MM.1S (cell line): Measurements from ENCODE around the gene SART3.

Experiments
- DNase-seq: peaks from one replicate; pipeline ENCODE4 v3.0.0-alpha.2; 2015
- H2AFZ ChIP-seq: fragments of 300-600 bp; sonication (generic); 2 replicates; pipeline ENCODE4 v1.6.0; 2016; ENCODE audit warnings: antibody characterized with exemption, low read length
- H3F3A ChIP-seq: fragments of 300-600 bp; sonication (generic); 2 replicates; pipeline ENCODE4 v1.6.1; 2016; ENCODE audit warnings: mild to moderate bottlenecking, antibody characterized with exemption, low read length, moderate library complexity, mixed read lengths; ENCODE audit not compliant: insufficient read depth
- H3K27ac ChIP-seq: fragments of 300-600 bp; sonication (generic); 2 replicates; pipeline ENCODE4 v1.5.1; 2016; ENCODE audit warnings: mild to moderate bottlenecking, low read length
- H3K27me3 ChIP-seq: fragments of 300-600 bp; sonication (generic); replicated peaks from 2 replicates; pipeline ENCODE4 v1.6.0; 2016; ENCODE audit warnings: low read length; ENCODE audit not compliant: insufficient read depth
- H3K36me3 ChIP-seq: fragments of 300-600 bp; sonication (generic); replicated peaks from 2 replicates; pipeline ENCODE4 v1.6.1; 2016; ENCODE audit warnings: mild to moderate bottlenecking, low read length, mixed read lengths; ENCODE audit not compliant: insufficient read depth
- H3K4me1 ChIP-seq: fragments of 300-600 bp; sonication (generic); 2 replicates; pipeline ENCODE4 v1.6.1; 2016; ENCODE audit warnings: low read length, mixed read lengths
- H3K4me2 ChIP-seq: fragments of 300-600 bp; sonication (generic); 2 replicates; pipeline ENCODE4 v1.6.0; 2016; ENCODE audit warnings: low read depth, low read length
- H3K4me3 ChIP-seq: fragments of 300-600 bp; sonication (generic); 2 replicates; pipeline ENCODE4 v1.5.1; 2016; ENCODE audit warnings: low read length, mixed read lengths
- H3K79me2 ChIP-seq: fragments of 300-600 bp; sonication (generic); 2 replicates; pipeline ENCODE4 v1.6.1; 2016; ENCODE audit warnings: mixed run types, low read length, mixed read lengths
- H3K9ac ChIP-seq: fragments of 300-600 bp; sonication (generic); 2 replicates; pipeline ENCODE4 v1.6.1; 2016; ENCODE audit warnings: low read length, mixed read lengths
- H3K9me2 ChIP-seq: fragments of 300-600 bp; sonication (generic); replicated peaks from 2 replicates; pipeline ENCODE4 v1.6.1; 2016; ENCODE audit warnings: mild to moderate bottlenecking, low read length, mixed read lengths; ENCODE audit not compliant: insufficient read depth
- H3K9me3 ChIP-seq: fragments of 300-600 bp; sonication (generic); replicated peaks from 2 replicates; pipeline ENCODE4 v1.6.1; 2016; ENCODE audit warnings: mild to moderate bottlenecking, low read length, mixed read lengths; ENCODE audit not compliant: insufficient read depth
- H4K20me1 ChIP-seq: fragments of 300-600 bp; sonication (generic); 2 replicates; pipeline ENCODE4 v1.6.1; 2016; ENCODE audit warnings: mild to moderate bottlenecking, low read length, moderate library complexity, mixed read lengths; ENCODE audit not compliant: insufficient read depth
- CTCF ChIP-seq: fragments of 300-600 bp; sonication (generic); IDR thresholded peaks from 2 replicates; pipeline ENCODE4 v1.5.1; 2016; ENCODE audit warnings: antibody characterized with exemption, low read length, mixed read lengths
- EZH2 ChIP-seq: fragments of 300-600 bp; sonication (generic); optimal IDR thresholded peaks from 2 replicates; pipeline ENCODE3; 2017; ENCODE audit warnings: low read depth, mild to moderate bottlenecking, antibody characterized with exemption, low read length, mixed read lengths
- EZH2phosphoT487 ChIP-seq: fragments of 300-600 bp; sonication (generic); IDR thresholded peaks from 2 replicates; pipeline ENCODE4 v1.6.1; 2018; ENCODE audit warnings: antibody characterized with exemption, low read length

SART3 gene

GRCh38 chr12:108598553-108599250 is 37.7 kb upstream of the SART3 start:
- Histone ChIP-seq H3K4me1 (no peaks in the 10 kb centered on the region), H3F3A (no peaks in the 10 kb centered on the region), H3K79me2 (no peaks in the 10 kb centered on the region), H3K36me3 (no peaks in the 10 kb centered on the region), H3K9ac (no peak overlapping the region), H3K4me3 (no peak overlapping the region), H4K20me1 (no peaks in the 10 kb centered on the region), H2AFZ (no peak overlapping the region), H3K9me2 (no peaks in the 10 kb centered on the region), H3K9me3 (no peaks in the 10 kb centered on the region), H3K27me3 (no peaks in the 10 kb centered on the region), H3K4me2 (no peak overlapping the region), H3K27ac (no peak overlapping the region)
- TF ChIP-seq EZH2phosphoT487 (no peak), EZH2 (no peak), CTCF (no peak)
- DNase-seq = no peak

GRCh38 chr12:108597559-108598471 is 36.8 kb upstream of the SART3 start, which contains the start of gene TMEM119:
TMEM119 (minus strand) TSS chr12:108598084; CDS start chr12:108592383, 5,701 bp downstream.
- no peak within 1 kb of the TSS for H2AFZ ChIP-seq
- no peak within 1 kb of the TSS for H3K27ac ChIP-seq
- TF ChIP-seq EZH2 (no peak), EZH2phosphoT487 (no peak), CTCF (no peak)
- no peaks in the 10 kb centered on the region for H3K27me3 ChIP-seq
- DNase-seq = no peak
- no peak within 1 kb of the TSS for H3K4me3 ChIP-seq
- no peaks in the 10 kb centered on the region for H3K4me1 ChIP-seq
- no peaks in the 10 kb centered on the region for H3F3A ChIP-seq
- no peaks in the 10 kb centered on the region for H3K36me3 ChIP-seq
- no peaks in the 10 kb centered on the region for H3K9me2 ChIP-seq
- no peak within 1 kb of the TSS for H3K4me2 ChIP-seq
- no peaks in the 10 kb centered on the region for H4K20me1 ChIP-seq
- no peaks in the 10 kb centered on the region for H3K9me3 ChIP-seq
- no peak within 1 kb of the TSS for H3K9ac ChIP-seq
- H3K79me2 ChIP-seq = no peaks in the 10 kb centered on the region

GRCh38 chr12:108596854-108597558 is 36.0 kb upstream of the SART3 start:
- Histone ChIP-seq H3K9me3 (no peaks in the 10 kb centered on the region), H3K9me2 (no peaks in the 10 kb centered on the region), H3K79me2 (no peaks in the 10 kb centered on the region), H2AFZ (no peak overlapping the region), H3F3A (no peaks in the 10 kb centered on the region), H3K27ac (no peak overlapping the region), H3K27me3 (no peaks in the 10 kb centered on the region), H3K4me1 (no peaks in the 10 kb centered on the region), H3K4me2 (no peak overlapping the region), H3K36me3 (no peaks in the 10 kb centered on the region), H3K9ac (no peak overlapping the region), H3K4me3 (no peak overlapping the region), H4K20me1 (no peaks in the 10 kb centered on the region)
- DNase-seq = no peak
- TF ChIP-seq EZH2phosphoT487 (no peak), CTCF (no peak), EZH2 (no peak)
